Natural killer cell (primary cell): ENCODE measurements around the gene GLIS1. TPM values are rescaled to one million over a fixed set of nuclear protein-coding genes. Genes with fewer than 3 reads are reported as not detected.

ENCODE experiments used
- ATAC-seq, 3 donors: fragments of 150-1000 bp in 2 of 3; fragments of 200-7000 bp in 1 of 3; cut with Tn5 transposase; 1 replicate in 1 of 3; 2 replicates in 2 of 3; pipeline ENCODE4 v1.10.0; 2021; ENCODE audit warnings: mild to moderate bottlenecking in 2 of 3, moderate library complexity in 2 of 3
- DNase-seq, 2 donors: peaks; one replicate each; pipeline versions ENCODE4 v3.0.0 to v3.0.0-alpha.2; 2013 to 2021; ENCODE audit warnings: mixed read lengths in 1 of 2
- H3K27ac ChIP-seq: one replicate; pipeline ENCODE4 v1.5.1; 2013; ENCODE audit warnings: mild to moderate bottlenecking, low read length
- H3K27me3 ChIP-seq: one replicate; pipeline ENCODE4 v1.6.1; 2013; ENCODE audit warnings: low read length; ENCODE audit not compliant: control insufficient read depth, insufficient read depth
- H3K36me3 ChIP-seq: one replicate; pipeline ENCODE4 v1.6.1; 2013; ENCODE audit warnings: low read length; ENCODE audit not compliant: control insufficient read depth, insufficient read depth
- H3K4me1 ChIP-seq: one replicate; pipeline ENCODE4 v1.6.1; 2013; ENCODE audit warnings: low read length; ENCODE audit not compliant: control insufficient read depth, insufficient read depth
- H3K4me3 ChIP-seq: one replicate; pipeline ENCODE4 v1.5.1; 2013; ENCODE audit warnings: low read length
- H3K9me3 ChIP-seq: one replicate; pipeline ENCODE4 v1.6.1; 2013; ENCODE audit warnings: low read length; ENCODE audit not compliant: control insufficient read depth, insufficient read depth
- H3K27ac Mint-ChIP-seq, 2 donors: one replicate each; pipeline ENCODE4 v1.8.0; 2022; ENCODE audit warnings: mild to moderate bottlenecking in 2 of 2, mixed read lengths in 2 of 2, moderate library complexity in 1 of 2
- H3K27me3 Mint-ChIP-seq, 2 donors: one replicate each; pipeline ENCODE4 v1.8.0; 2022; ENCODE audit warnings: low read depth in 2 of 2, mixed read lengths in 2 of 2
- H3K36me3 Mint-ChIP-seq: one replicate; pipeline ENCODE4 v1.8.0; 2022; ENCODE audit warnings: mixed read lengths
- H3K4me1 Mint-ChIP-seq, 2 donors: one replicate each; pipeline ENCODE4 v1.8.0; 2022; ENCODE audit warnings: mixed read lengths in 2 of 2
- H3K4me3 Mint-ChIP-seq: one replicate; pipeline ENCODE4 v1.8.0; 2022; ENCODE audit warnings: mild to moderate bottlenecking, moderate library complexity, mixed read lengths
- H3K9me3 Mint-ChIP-seq, 2 donors: one replicate each; pipeline ENCODE4 v1.8.0; 2022; ENCODE audit warnings: mixed read lengths in 2 of 2
- CTCF ChIP-seq: fragments of 200-600 bp; IDR thresholded peaks from one replicate; pipeline ENCODE4 v1.8.0; 2022; ENCODE audit warnings: antibody characterized with exemption
- WGBS: methylation state at CpG from one replicate; pipeline ENCODE4 v1.1.7; 2013; ENCODE audit warnings: missing lambda C conversion rate; ENCODE audit not compliant: insufficient coverage; 5-methylcytosine and 5-hydroxymethylcytosine counted together
- intact Hi-C: fragments of 100-400 bp; cut with micrococcal nuclease; formaldehyde crosslinking; loops from one replicate; pipeline ENCODE4 v1.14.2; 2022
- total RNA-seq, 4 donors: library from RNA; stranded (reverse); fragments of 120-200 nt in 1 of 4; gene quantifications; one replicate each; pipeline versions ENCODE4 v1.2.3 to v1.2.4, GENCODE V29; 2013 to 2022

The GLIS1 gene
- total RNA-seq, 3 donors from 2014 or later (not counting 1 experiment from before 2014, with no cell fraction given) = not detected

- peaks cover 29 to 51% of the 10 kb centered on the region in 2 donors for H3K27me3 Mint-ChIP-seq
- intact Hi-C loops = no loop called here
- H3K9me3 ChIP-seq = no peaks in the 10 kb centered on the region
- no peak for TF ChIP-seq CTCF
- H3K36me3 Mint-ChIP-seq = no peaks in the 10 kb centered on the region
- H3K27me3 ChIP-seq = no peaks in the 10 kb centered on the region
- H3K4me1 ChIP-seq = peaks cover 2% of the 10 kb centered on the region
- no peak overlapping the region for H3K4me3 ChIP-seq
- ATAC-seq (no peak), DNase-seq (no peak)
- no peaks in the 10 kb centered on the region for H3K36me3 ChIP-seq
- H3K27ac ChIP-seq = no peak overlapping the region
- WGBS = 92% methylated on average over 7 of the region's 7 CpGs
- no peak overlapping the region for H3K27ac Mint-ChIP-seq
- H3K4me1 Mint-ChIP-seq = peaks cover 3 to 4% of the 10 kb centered on the region in 2 donors
- H3K4me3 Mint-ChIP-seq = no peak overlapping the region
- H3K9me3 Mint-ChIP-seq = no peaks in the 10 kb centered on the region
Observed at GRCh38 chr1:53686965-53687267, 52.0 kb downstream of the GLIS1 start.

- H3K4me1 Mint-ChIP-seq = peaks cover 5 to 7% of the 10 kb centered on the region in 2 donors
Observed at GRCh38 chr1:53686091-53686964, 52.6 kb downstream of the GLIS1 start.

GRCh38 chr1:53685272-53686051 lies 53.5 kb downstream of the GLIS1 start:
- Histone ChIP-seq H3K27ac (no peak overlapping the region), H3K9me3 (no peaks in the 10 kb centered on the region), H3K27me3 (no peaks in the 10 kb centered on the region), H3K4me1 (peaks cover 3% of the 10 kb centered on the region), H3K4me3 (no peak overlapping the region), H3K36me3 (no peaks in the 10 kb centered on the region)
- ATAC-seq (no peak), DNase-seq (no peak)
- Mint-ChIP-seq H3K27ac (peak overlapping the region in 1 of 2 donors; percentile 21), H3K4me1 (peaks cover 5 to 7% of the 10 kb centered on the region in 2 donors), H3K9me3 (no peaks in the 10 kb centered on the region), H3K4me3 (no peak overlapping the region), H3K27me3 (peaks cover 30 to 49% of the 10 kb centered on the region in 2 donors), H3K36me3 (no peaks in the 10 kb centered on the region)
- TF ChIP-seq CTCF = no peak
- WGBS = 65% methylated on average over 28 of the region's 28 CpGs
- intact Hi-C loops = no loop called here

More at GRCh38 chr1:53686091-53686964, 52.6 kb downstream of the GLIS1 start:
- no peaks in the 10 kb centered on the region for H3K27me3 ChIP-seq
- no peak for TF ChIP-seq CTCF
- Mint-ChIP-seq H3K27ac (peak overlapping the region in 1 of 2 donors; percentile 21), H3K27me3 (peaks cover 30 to 49% of the 10 kb centered on the region in 2 donors), H3K36me3 (no peaks in the 10 kb centered on the region), H3K4me3 (no peak overlapping the region), H3K9me3 (no peaks in the 10 kb centered on the region)
- 68% methylated on average over 12 of the region's 13 CpGs for WGBS
- no peaks in the 10 kb centered on the region for H3K9me3 ChIP-seq
- intact Hi-C loops = no loop called here
- no peaks in the 10 kb centered on the region for H3K36me3 ChIP-seq
- H3K4me3 ChIP-seq = no peak overlapping the region
- no peak for DNase-seq
- H3K27ac ChIP-seq = no peak overlapping the region
- H3K4me1 ChIP-seq = peaks cover 3% of the 10 kb centered on the region
- ATAC-seq = no peak
